GM11168 (cell line): Measurements from ENCODE around the gene SLC7A6.

Experiments used
- in situ Hi-C: fragments of 300-500 bp; cut with MboI; formaldehyde crosslinking; loops from one replicate; pipeline ENCODE4 v1.12.0; 2022; ENCODE audit warnings: low sequenced_read_pairs; ENCODE audit not compliant: unreplicated experiment

The SLC7A6 gene

GRCh38 chr16:68335175-68335574, 70.8 kb downstream of the SLC7A6 start:
- in situ Hi-C loops, result no loop called here

GRCh38 chr16:68338326-68339119, 74.2 kb downstream of the SLC7A6 start:
- in situ Hi-C loops, result no loop called here

GRCh38 chr16:68339214-68339613, 74.9 kb downstream of the SLC7A6 start:
- in situ Hi-C loops, result no loop called here

- in situ Hi-C loops, result no loop called here
These were observed 78.3 kb downstream of the SLC7A6 start for GRCh38 chr16:68342620-68343019.

GRCh38 chr16:68343137-68343536, 78.8 kb downstream of the SLC7A6 start:
- in situ Hi-C loops, result no loop called here

- in situ Hi-C loops, result no loop called here
These were observed 79.9 kb downstream of the SLC7A6 start for GRCh38 chr16:68344252-68344651.

GRCh38 chr16:68345351-68345810, 81.1 kb downstream of the SLC7A6 start:
- in situ Hi-C loops, result no loop called here

- in situ Hi-C loops, result no loop called here
These were observed 81.8 kb downstream of the SLC7A6 start for GRCh38 chr16:68345958-68346635.

GRCh38 chr16:68346892-68347480, 82.7 kb downstream of the SLC7A6 start:
- in situ Hi-C loops, result no loop called here

GRCh38 chr16:68347605-68348004, 83.3 kb downstream of the SLC7A6 start:
- in situ Hi-C loops, result no loop called here

GRCh38 chr16:68348639-68349445, 84.5 kb downstream of the SLC7A6 start:
- in situ Hi-C loops, result no loop called here

GRCh38 chr16:68349838-68350410, 85.6 kb downstream of the SLC7A6 start:
- in situ Hi-C loops, result no loop called here

GRCh38 chr16:68350813-68351350, 86.6 kb downstream of the SLC7A6 start:
- in situ Hi-C loops, result no loop called here
